ENCODE measurements around the gene C5orf46. TPM values are rescaled to one million over a fixed set of nuclear protein-coding genes. Genes with fewer than 3 reads are reported as not detected.

Gene C5orf46
- total and polyA plus RNA-seq, 2 of the 4 experiments (the other 2 are of a cell fraction), result 1.3 TPM; not detected in 1

DNA sequence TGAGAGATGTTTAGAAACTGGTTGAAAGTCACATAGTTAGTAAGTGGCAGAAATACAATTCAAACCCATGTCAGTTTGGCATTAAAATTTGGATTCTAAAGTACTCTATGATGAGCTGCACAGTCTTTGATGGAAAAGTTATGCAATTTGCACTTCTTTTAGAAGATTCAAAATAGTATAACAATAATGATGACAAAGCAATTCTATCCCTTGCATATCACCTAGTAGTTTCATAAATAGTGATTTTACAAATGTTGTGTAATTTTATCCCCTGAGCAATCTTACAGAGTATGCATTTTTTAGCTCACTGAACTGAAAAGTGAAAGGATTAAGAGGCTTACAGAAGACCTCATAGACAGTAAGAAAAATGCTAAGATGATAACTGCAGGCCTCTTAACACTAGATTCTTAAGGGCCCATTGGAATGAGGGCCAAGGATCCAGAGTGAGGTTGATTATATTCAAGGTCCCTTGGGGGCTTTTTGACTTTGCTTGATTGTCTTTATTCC lies 3.7 kb downstream of the C5orf46 start:
- TF ChIP-seq POLR2A (IDR thresholded peaks at IDR 0.05; ENCODE audit: low read depth, low read length) (no peak), SMC3 (IDR thresholded peaks at IDR 0.05; ENCODE audit: low read depth, low read length) (no peak), MAFK (IDR thresholded peaks at IDR 0.05; ENCODE audit: low read depth, low read length) (peak; percentile 88)
- ATAC-seq (ENCODE audit: low read depth), result no peak
- no peaks in the 10 kb centered on the region for H3K79me1 ChIP-seq (ENCODE audit: low read depth in 1 of 2, low read length in 2 of 2)
- no peak overlapping the region for H3K9ac ChIP-seq (ENCODE audit: low read depth, low read length)
- H3K4ac ChIP-seq (ENCODE audit: low read depth, low read length), result no peak overlapping the region
- no peak overlapping the region for H3K27ac ChIP-seq (ENCODE audit: insufficient read depth, low read length)
- H4K5ac ChIP-seq (ENCODE audit: low read depth, low read length), result no peak overlapping the region
- in situ Hi-C loops (cut with MboI; ENCODE audit: low sequenced_read_pairs) (no loop called here), intact Hi-C loops (cut with micrococcal nuclease) (no loop called here), dilution Hi-C loops (cut with HindIII; ENCODE audit: low sequenced_read_pairs, unreplicated experiment) (no loop called here)
- no peak overlapping the region for H4K91ac ChIP-seq (ENCODE audit: insufficient read depth, low read depth, low read length)
- H2BK20ac ChIP-seq (ENCODE audit: low read depth, low read length), result no peak overlapping the region
- no peak overlapping the region for H4K8ac ChIP-seq (ENCODE audit: low read depth in 2 of 2, low read length in 2 of 2)
- H2AK5ac ChIP-seq (ENCODE audit: low read depth, low read length), result no peak overlapping the region
- peaks cover 5% of the 10 kb centered on the region for H3K4me1 ChIP-seq (ENCODE audit: control insufficient read depth, insufficient read depth, low read length)
- no peak overlapping the region for H3K56ac ChIP-seq (ENCODE audit: extremely low read depth, insufficient read depth, low read length)
- H4K20me1 ChIP-seq (ENCODE audit: insufficient read depth, low read length), result no peaks in the 10 kb centered on the region
- no TSS peak for BruUV-seq (replicated peaks)
- H3K4me2 ChIP-seq (ENCODE audit: low read depth, low read length), result no peak overlapping the region
- H3K9me3 ChIP-seq (ENCODE audit: control insufficient read depth, insufficient read depth, low read length), result no peaks in the 10 kb centered on the region
- no peak overlapping the region for H3K14ac ChIP-seq (replicated peaks; ENCODE audit: low read depth, low read length)
- H2BK15ac ChIP-seq (ENCODE audit: low read depth, low read length), result no peak overlapping the region
- no peak overlapping the region for H2AFZ ChIP-seq (replicated peaks; ENCODE audit: low read length, poor library complexity)
- H2AK9ac ChIP-seq (replicated peaks; ENCODE audit: low read depth, low read length, poor library complexity), result no peak overlapping the region
- ChIA-PET CTCF (no interaction called here), POLR2A (ENCODE audit: unreplicated experiment) (no interaction called here)
- no peak overlapping the region for H3K18ac ChIP-seq (ENCODE audit: low read depth, low read length)
- peaks cover 3% of the 10 kb centered on the region; the same call in 1 of the 2 replicates for H3K9me1 ChIP-seq (ENCODE audit: insufficient read depth, low read length)
- H2BK5ac ChIP-seq (ENCODE audit: low read depth, low read length, poor library complexity, severe bottlenecking), result no peak overlapping the region
- H2BK120ac ChIP-seq (ENCODE audit: low read depth, low read length), result no peak overlapping the region
- H3K36me3 ChIP-seq (ENCODE audit: control insufficient read depth, insufficient read depth, low read length), result no peaks in the 10 kb centered on the region
- H3K27me3 ChIP-seq (ENCODE audit: control insufficient read depth, insufficient read depth, low read length), result no peaks in the 10 kb centered on the region
- DNase-seq, result peak; percentile 3
- H3K4me3 ChIP-seq (ENCODE audit: insufficient read depth, low read depth, low read length), result no peak overlapping the region
- no peak overlapping the region for H3K23ac ChIP-seq (ENCODE audit: low read depth, low read length)

Data from IMR-90 (cell line).